HG03565 (cell line): ENCODE data around the gene PCK2.

ENCODE experiments used
- ATAC-seq: cut with Tn5 transposase; IDR thresholded peaks from one replicate; pipeline ENCODE4 v1.9.1; 2021; ENCODE audit warnings: mild to moderate bottlenecking, moderate library complexity; ENCODE audit not compliant: unreplicated experiment

PCK2 gene

DNA sequence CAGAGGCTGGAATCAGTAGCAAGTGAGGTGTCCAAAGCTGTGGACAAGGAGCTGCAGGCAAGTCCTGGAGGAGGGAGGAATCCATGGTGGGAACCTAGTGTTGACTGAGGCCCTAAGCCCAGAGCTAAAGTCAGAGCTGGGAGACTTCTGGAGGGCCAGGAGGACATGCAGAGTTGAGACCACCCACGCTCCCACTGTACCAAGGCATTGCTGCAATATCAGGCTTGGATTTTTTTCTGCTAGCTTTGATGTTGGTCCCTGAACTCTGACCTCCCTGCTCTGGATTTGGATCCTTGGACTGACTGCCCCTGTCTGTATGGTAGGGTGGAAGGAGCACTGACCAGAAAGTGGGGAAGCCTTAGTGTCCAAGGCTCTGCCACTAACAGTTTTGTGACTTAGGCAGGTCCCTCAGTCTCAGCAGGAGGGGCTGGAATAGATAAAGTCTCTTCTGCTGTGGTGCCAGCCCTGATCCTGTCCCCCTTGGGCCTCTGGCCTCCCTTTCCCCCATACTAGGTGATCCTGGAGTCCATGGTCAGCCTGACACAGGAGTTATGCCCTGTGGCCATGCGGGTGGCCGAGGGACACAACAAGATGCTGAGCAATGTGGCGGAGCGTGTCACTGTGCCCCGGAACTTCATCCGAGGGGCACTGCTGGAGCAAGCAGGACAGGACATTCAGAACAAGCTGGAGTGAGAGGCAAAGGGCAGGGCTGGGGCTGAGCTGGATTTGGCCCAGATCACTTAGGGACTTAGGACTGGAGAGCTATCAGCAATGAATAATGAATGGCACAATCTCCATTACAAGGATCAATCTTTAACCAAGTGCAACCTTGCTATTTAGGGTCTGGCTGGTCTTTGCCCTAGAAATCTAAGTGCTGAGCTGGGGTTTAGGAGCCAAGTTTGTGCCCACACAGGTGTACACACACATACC lies 32.9 kb upstream of the PCK2 start:
- ATAC-seq: no peak

DNA sequence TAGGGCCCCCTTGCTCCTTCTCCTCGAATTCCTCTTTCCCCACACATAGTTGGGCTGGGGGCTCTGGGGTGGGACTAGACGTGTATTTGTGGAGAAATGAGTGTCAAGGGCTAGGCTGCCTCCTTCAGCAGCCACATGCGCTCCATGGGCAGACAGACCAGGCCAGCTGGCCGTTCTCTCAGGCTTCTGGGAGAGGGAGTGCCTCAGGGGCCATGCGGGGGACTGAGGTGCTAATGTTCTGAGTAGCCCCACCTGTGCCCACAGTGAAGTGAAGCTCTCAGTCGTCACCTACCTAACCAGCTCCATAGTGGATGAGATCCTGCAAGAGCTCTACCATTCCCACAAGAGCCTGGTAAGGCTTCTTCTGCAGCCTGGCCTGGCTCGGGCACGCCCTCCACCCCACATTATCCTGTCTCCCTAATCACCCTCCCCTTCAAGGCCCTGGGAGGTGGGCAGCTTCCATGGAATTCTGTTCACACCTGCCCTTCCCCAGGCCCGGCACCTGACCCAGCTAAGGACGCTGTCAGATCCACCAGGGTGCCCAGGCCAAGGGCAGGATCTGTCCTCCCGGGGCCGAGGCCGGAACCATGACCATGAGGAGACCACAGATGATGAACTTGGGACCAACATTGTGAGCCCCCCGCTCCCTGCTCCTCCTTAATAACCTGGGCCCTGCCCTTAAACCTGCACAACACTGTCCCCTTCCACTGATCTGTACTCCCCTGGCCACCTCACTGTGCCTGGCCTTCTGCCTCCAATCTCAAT lies 31.7 kb upstream of the PCK2 start:
- ATAC-seq: no peak

DNA sequence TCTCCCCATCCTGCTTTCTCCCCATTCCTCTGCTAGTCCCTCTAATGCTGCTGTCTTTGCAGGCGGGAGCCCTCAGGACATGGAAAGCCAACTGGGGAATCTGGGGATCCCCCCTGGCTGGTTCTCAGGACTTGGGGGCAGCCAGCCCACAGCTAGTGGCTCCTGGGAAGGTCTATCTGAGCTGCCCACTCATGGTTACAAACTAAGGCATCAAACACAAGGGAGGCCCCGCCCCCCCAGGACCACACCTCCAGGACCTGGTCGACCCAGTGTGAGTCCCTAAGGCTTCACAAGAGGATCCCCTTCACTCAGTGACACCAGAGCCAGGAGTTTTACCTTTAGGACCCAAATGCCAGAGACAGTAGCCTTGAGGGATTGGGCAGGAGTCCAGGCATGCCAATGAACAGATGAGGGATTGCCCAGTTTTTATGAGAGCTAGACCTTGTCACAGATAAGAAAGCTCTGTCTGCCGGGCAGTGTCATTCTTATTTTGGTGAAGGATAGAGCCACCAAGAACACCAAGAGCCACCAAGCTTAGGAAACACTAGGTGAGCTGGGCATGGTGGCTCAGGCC lies 30.8 kb upstream of the PCK2 start:
- no peak for ATAC-seq

GRCh38 chr14:24064091-24064795 lies 29.9 kb upstream of the PCK2 start:
- ATAC-seq: no peak

DNA sequence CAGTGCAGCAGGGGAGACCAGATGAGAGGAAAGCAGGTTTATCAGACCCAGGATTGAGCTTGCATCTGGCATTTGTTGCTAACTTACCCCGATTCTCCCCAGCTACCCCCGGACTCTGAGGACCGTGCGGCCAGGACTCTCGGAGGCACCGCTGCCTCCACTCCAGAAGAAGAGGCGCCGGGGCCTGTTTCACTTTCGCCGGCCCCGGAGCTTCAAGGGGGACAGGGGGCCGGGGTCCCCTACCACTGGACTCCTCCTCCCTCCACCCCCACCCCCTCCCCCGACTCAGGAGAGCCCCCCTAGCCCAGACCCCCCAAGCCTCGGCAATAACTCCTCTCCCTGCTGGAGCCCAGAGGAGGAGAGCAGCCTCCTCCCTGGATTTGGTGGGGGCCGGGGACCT lies 29.3 kb upstream of the PCK2 start:
- no peak for ATAC-seq

DNA sequence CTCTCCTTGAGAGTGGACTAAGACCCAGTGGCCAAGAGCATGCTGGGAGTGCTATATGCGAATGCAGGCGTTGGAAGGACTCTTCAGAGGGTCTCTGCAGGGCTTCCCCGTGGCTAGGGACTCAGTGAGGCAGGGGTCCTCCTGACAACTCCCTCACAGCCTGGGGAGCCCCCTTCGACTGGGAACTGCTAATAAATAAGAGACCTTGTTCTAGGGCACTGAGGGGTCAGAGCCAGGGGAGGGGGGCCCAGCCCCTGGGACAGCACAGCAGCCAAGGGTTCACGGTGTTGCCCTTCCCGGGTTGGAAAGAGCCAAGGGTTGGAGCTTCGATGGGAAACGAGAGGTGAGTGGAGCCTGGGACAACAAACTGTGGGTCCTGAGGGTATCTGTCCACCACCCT lies 28.7 kb upstream of the PCK2 start:
- ATAC-seq: no peak

GRCh38 chr14:24066496-24067132 lies 27.5 kb upstream of the PCK2 start:
- ATAC-seq: no peak

DNA sequence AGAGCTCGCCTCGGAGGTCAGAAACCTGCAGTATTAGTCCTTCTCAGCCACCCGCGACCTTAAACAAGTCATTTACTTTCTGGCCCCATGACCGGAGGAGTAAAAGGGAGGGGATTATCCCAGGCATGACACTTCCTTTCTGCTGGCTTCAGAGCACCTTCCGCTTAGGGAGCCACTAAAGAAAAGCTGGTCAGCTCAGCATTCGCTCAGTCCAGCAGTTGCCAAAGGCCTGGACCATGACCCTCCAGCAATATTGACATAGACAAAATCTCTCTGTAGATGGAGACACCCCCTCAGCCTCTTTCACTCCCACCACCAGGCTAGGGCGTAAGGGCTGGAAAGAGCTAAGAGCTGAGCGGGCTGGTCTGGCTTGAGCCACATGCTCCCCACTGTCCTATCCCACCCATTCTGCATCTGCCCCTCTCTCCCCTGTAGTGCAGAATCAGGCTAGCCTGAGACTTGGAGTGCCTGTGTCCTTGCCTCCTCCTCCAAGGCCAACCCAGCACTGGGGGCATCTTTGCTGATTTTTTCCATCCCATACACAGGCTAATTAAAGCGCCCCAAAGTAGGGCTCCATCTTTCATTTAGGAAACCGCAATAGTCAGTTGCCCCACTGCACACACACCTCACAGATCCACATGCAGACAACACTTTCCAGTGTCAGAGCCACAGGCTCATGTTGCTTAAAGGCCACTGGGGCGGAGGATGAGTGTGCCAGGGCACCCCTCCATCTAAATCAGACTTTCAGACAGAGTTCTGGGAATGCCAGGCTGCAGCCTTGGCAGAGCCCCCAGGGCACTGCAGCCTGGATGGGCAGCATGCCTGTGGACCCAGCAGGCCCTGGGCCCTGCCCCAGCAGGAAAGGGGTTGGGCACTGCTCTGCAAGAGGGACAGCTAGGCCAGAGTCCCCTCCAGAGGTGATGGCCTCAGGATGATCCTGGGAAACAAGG lies 26.7 kb upstream of the PCK2 start:
- ATAC-seq: no peak

DNA sequence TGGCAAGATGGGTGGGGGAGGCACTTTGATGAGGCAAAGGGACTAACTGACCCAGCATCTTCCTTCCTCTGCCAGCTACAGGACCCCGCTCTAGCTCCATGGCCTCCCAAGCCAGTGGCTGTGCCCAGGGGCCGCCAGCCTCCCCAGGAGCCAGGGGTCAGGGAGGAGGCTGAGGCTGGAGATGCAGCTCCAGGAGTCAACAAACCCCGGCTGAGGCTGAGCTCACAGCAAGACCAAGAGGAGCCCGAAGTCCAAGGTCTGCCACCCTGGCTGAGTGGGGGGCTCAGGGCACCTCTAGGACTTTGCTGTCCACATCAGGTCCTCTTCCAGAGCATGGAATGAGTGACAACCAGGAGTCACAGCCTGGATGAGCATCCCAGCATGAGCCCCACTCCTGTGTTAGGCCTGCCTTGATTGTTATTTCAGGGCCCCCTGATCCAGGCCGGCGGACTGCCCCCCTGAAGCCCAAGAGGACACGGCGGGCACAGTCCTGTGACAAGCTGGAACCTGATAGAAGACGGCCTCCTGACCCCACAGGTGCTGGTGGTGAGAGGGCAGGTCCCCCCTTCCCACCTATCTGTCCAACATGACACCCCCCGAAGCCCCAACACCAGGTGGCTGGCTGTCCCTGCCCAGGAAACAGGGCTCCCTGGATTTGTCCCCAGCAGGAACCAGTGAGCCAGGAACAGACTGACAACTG lies 25.2 kb upstream of the PCK2 start:
- no peak for ATAC-seq

DNA sequence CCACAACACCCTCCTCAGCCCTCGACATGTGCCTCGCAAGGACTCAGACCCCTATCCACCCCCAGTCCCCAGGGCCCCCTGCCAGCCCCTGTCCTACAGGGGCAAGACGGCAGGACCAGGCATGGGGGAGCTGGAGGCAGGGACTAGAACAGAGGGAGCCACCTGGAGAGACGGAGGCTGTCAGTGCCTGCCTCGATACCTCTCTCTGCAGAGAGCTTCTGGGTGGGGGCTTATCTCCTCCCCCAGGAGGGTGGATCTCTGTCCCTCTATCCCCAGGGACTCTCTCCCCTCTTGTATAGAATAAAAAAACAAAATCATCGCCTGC lies 24.7 kb upstream of the PCK2 start:
- no peak for ATAC-seq

DNA sequence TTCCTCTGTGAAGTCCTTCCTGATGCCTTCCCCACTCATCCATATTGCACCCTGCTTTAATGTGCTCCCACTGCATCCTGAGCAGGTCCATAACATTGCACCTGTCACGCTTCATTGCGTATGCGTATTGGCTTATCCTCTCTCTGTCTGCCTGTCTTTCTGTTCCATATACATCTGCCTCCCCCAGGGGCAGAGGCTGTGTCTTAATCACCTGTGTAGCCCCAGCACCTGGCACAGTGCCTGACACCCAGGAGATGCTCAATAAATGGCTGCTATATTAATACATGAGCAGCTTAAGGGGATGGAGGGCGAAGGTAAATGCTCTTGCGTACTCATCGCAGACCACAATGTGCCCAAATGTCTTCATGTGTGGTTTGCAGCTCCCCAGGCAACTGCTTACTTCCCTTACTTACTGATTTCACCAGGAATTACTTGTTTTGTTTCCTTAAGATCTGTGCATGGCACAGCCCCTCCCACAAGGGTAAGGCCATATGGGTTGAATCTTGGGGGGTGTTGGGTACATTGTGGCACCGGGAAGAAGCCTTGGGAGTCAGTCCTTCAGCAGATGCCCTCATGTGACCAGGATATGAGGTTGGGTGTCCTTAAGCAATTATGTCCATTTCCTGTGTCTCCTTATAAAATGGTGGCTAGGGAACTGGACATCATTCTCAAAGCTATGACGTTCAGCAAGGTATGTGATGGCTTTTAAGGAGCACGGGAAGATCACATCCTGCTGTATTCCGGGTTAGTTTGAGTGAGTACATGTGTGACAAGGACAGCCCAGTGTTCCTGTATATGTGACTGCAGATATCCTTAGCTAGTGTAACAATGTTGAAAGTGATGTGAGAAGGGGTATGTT lies 23.6 kb upstream of the PCK2 start:
- ATAC-seq: no peak

GRCh38 chr14:24071144-24071697 lies 22.9 kb upstream of the PCK2 start, which contains the start of gene CPNE6:
Gene CPNE6 (plus strand): TSS chr14:24071562. CDS start chr14:24072937, 1,375 bp downstream.
- no peak for ATAC-seq

DNA sequence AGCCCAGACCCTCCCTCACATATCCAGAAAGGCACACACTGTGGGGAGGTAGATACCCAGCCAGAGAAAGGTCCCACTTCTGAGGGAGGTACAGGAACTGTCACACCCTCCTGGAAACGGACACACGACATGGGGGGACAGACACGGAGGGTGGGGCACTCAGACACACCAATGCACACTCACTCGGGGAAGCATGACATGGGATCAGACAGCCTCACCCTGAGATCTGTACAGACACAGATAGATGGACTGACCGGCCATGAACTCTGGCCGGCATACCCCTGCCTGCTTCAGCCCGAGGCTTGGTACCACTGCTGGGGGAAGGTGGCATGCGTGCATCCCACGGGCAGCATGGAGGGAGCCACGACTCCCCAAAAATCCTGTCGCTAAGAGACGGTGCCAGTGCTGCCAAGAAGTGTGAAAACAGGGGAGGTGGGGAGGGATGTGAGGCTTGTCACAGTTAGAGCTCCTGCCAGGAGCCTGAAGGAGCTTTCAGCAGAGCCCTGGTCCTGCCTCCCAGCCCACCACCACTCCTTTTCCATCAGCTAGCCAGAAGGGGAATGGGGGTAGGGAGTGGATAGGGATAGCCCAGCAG lies 22.2 kb upstream of the PCK2 start:
- ATAC-seq: no peak

DNA sequence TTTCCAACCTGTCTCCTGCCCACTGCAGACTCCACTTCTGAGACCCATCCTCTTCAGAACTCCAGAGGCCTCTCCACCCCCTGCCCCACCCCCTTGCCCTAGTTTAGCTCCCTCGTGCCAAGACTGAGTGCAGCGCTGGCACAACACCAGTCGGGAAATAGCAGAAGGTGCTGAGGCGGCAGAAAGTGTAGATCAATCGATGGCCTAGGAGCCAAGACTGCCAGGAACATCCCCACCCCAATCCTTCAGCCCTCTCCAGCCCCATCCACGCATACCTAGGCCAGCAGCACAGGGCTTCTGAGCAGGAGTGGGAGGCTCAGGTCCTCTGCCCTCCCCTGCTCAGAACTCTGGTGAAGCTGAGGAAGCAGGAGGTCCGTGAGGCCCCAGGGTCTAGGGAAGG lies 21.7 kb upstream of the PCK2 start:
- no peak for ATAC-seq

DNA sequence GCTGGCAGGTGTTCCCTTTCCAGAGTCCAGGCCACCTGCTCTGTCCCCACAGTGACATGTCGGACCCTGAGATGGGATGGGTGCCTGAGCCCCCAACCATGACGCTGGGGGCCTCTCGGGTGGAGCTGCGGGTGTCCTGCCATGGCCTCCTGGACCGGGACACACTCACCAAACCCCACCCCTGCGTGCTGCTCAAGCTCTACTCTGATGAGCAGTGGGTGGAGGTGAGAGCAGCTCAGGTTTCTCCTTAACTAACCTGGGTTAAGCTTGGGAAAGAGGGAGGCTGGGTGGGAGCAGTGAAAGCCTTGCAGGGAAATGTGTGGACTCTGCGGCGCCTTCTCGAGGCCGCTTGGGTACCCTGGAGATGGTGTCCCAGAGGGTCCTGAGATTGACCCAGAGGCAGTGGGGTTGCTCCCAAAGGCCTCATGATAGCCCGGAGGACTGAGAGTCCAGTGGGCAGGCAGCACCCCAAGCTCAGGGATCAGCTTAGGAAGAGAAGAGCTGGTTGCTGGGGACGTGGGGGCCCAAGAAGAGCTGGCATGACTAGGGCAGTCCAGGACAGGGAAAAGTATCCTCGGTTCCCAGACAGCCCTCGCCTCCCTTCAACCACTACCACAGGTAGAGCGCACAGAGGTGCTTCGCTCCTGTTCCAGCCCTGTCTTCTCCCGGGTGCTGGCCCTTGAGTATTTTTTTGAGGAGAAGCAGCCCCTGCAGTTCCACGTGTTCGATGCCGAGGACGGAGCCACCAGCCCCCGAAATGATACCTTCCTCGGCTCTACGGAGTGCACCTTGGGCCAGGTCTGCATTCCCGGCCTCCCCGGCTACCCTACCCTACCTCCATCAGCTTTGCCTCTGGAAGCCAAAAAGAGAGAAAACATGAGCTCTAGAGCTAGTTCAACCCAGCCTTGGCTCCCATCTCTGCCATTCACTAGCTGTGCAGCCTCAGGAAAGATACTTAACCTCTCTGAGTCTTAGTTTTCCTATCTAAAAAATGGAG lies 20.9 kb upstream of the PCK2 start:
- no peak for ATAC-seq
